IMR-90 (cell line): Measurements from ENCODE around the gene RAC2. TPM values are rescaled to one million over a fixed set of nuclear protein-coding genes. Genes with fewer than 3 reads are reported as not detected.

Experiments used
- ATAC-seq: fragments of 200-7000 bp; cut with Tn5 transposase; 2 replicates; pipeline ENCODE4 v1.9.1; 2020; ENCODE audit warnings: low read depth, mild to moderate bottlenecking, moderate library complexity
- BruUV-seq: library from RNA; stranded (reverse); fragments of 400-500 nt; replicated peaks from 2 replicates; lab custom pipeline; 2021; lab: Mats Ljungman, UMichigan
- CTCF ChIA-PET: fragments of 300-600 bp; formaldehyde crosslinking; extraction: SDS; loops from one replicate; lab custom pipeline; 2021; ENCODE audit warnings: antibody characterized with exemption; lab: Yijun Ruan, JAX
- POLR2A ChIA-PET: fragments of 300-600 bp; sonication (Branson Sonifier 250); formaldehyde crosslinking; loops from one replicate; lab custom pipeline; 2022; ENCODE audit warnings: antibody characterized with exemption; ENCODE audit not compliant: unreplicated experiment; lab: Charles Lee
- DNase-seq: peaks from one replicate; pipeline ENCODE4 v3.0.0; 2013
- H2AFZ ChIP-seq: replicated peaks from 2 replicates; pipeline ENCODE3; 2013; ENCODE audit warnings: low read length, mild to moderate bottlenecking; ENCODE audit not compliant: poor library complexity
- H2AK5ac ChIP-seq: 2 replicates; pipeline ENCODE4 v1.6.1; 2013; ENCODE audit warnings: low read depth, low read length, inconsistent platforms
- H2AK9ac ChIP-seq: replicated peaks from 2 replicates; pipeline ENCODE3; 2013; ENCODE audit warnings: mild to moderate bottlenecking, low read depth, low read length, moderate library complexity; ENCODE audit not compliant: poor library complexity
- H2BK120ac ChIP-seq: 2 replicates; pipeline ENCODE4 v1.6.1; 2013; ENCODE audit warnings: low read depth, low read length, inconsistent platforms
- H2BK15ac ChIP-seq: 3 replicates; pipeline ENCODE4 v1.6.1; 2013; ENCODE audit warnings: low read depth, low read length, inconsistent platforms
- H2BK20ac ChIP-seq: 2 replicates; pipeline ENCODE4 v1.6.1; 2013; ENCODE audit warnings: low read depth, mild to moderate bottlenecking, inconsistent platforms, low read length, moderate library complexity
- H2BK5ac ChIP-seq: 2 replicates; pipeline ENCODE4 v1.6.1; 2013; ENCODE audit warnings: mild to moderate bottlenecking, low read depth, low read length, inconsistent platforms; ENCODE audit not compliant: poor library complexity, severe bottlenecking
- H3K14ac ChIP-seq: replicated peaks from 2 replicates; pipeline ENCODE4 v1.6.1; 2013; ENCODE audit warnings: low read depth, low read length, inconsistent platforms
- H3K18ac ChIP-seq: 2 replicates; pipeline ENCODE4 v1.6.1; 2013; ENCODE audit warnings: low read depth, low read length, control low read depth
- H3K23ac ChIP-seq: 2 replicates; pipeline ENCODE4 v1.6.1; 2013; ENCODE audit warnings: low read depth, low read length, inconsistent platforms
- H3K27ac ChIP-seq: 2 replicates; pipeline ENCODE4 v1.5.1; 2013; ENCODE audit warnings: mild to moderate bottlenecking, control low read depth, low read length; ENCODE audit not compliant: insufficient read depth
- H3K27me3 ChIP-seq: 2 replicates; pipeline ENCODE4 v1.6.1; 2013; ENCODE audit warnings: low read length; ENCODE audit not compliant: control insufficient read depth, insufficient read depth
- H3K36me3 ChIP-seq: 2 replicates; pipeline ENCODE4 v1.6.1; 2013; ENCODE audit warnings: low read length, mixed read lengths; ENCODE audit not compliant: control insufficient read depth, insufficient read depth
- H3K4ac ChIP-seq: 2 replicates; pipeline ENCODE4 v1.6.1; 2013; ENCODE audit warnings: low read depth, low read length, inconsistent platforms
- H3K4me1 ChIP-seq: 2 replicates; pipeline ENCODE4 v1.6.1; 2013; ENCODE audit warnings: low read length, mixed read lengths; ENCODE audit not compliant: control insufficient read depth, insufficient read depth
- H3K4me2 ChIP-seq: 2 replicates; pipeline ENCODE4 v1.6.1; 2013; ENCODE audit warnings: low read depth, mild to moderate bottlenecking, control low read depth, low read length, moderate library complexity
- H3K4me3 ChIP-seq: 2 replicates; pipeline ENCODE4 v1.5.1; 2013; ENCODE audit warnings: low read depth, mild to moderate bottlenecking, control low read depth, low read length, moderate library complexity; ENCODE audit not compliant: insufficient read depth
- H3K56ac ChIP-seq: 2 replicates; pipeline ENCODE4 v1.6.1; 2013; ENCODE audit warnings: low read length, inconsistent platforms; ENCODE audit not compliant: insufficient read depth; ENCODE audit errors: extremely low read depth
- H3K79me1 ChIP-seq, 2 experiments: 2 replicates each; pipeline ENCODE4 v1.6.1; 2013; ENCODE audit warnings: low read length in 2 of 2, inconsistent platforms in 1 of 2, low read depth in 1 of 2
- H3K9ac ChIP-seq: 2 replicates; pipeline ENCODE4 v1.6.1; 2013; ENCODE audit warnings: low read depth, low read length, control low read depth
- H3K9me1 ChIP-seq: 2 replicates; pipeline ENCODE4 v1.6.1; 2013; ENCODE audit warnings: low read length, inconsistent platforms; ENCODE audit not compliant: insufficient read depth
- H3K9me3 ChIP-seq: 2 replicates; pipeline ENCODE4 v1.6.1; 2013; ENCODE audit warnings: low read length; ENCODE audit not compliant: control insufficient read depth, insufficient read depth
- H4K20me1 ChIP-seq: 2 replicates; pipeline ENCODE4 v1.6.1; 2013; ENCODE audit warnings: low read length, inconsistent platforms; ENCODE audit not compliant: insufficient read depth
- H4K5ac ChIP-seq: 2 replicates; pipeline ENCODE4 v1.6.1; 2013; ENCODE audit warnings: mild to moderate bottlenecking, low read depth, low read length, control low read depth
- H4K8ac ChIP-seq, 2 experiments: 2 replicates each; pipeline ENCODE4 v1.6.1; 2013; ENCODE audit warnings: low read depth in 2 of 2, low read length in 2 of 2, control low read depth in 1 of 2, inconsistent platforms in 1 of 2
- H4K91ac ChIP-seq: 2 replicates; pipeline ENCODE4 v1.6.1; 2013; ENCODE audit warnings: low read depth, low read length, inconsistent platforms; ENCODE audit not compliant: insufficient read depth
- WGBS, 2 experiments: methylation state at CpG; one replicate each; pipeline versions ENCODE4 v1.1.5 to v1.1.7; 2013; ENCODE audit warnings: missing lambda C conversion rate in 2 of 2; ENCODE audit not compliant: insufficient read length in 1 of 2; ENCODE audit errors: extremely low coverage in 2 of 2; 5-methylcytosine and 5-hydroxymethylcytosine counted together
- dilution Hi-C: fragments of 300-500 bp; cut with HindIII; formaldehyde crosslinking; loops from one replicate; pipeline ENCODE4 v1.14.3; 2018; ENCODE audit warnings: low sequenced_read_pairs; ENCODE audit not compliant: unreplicated experiment
- in situ Hi-C: fragments of 300-500 bp; cut with MboI; formaldehyde crosslinking; loops from 3 replicates; pipeline ENCODE4 v1.14.3; 2019; ENCODE audit warnings: low sequenced_read_pairs, inconsistent platforms, mixed read lengths
- intact Hi-C: fragments of 100-400 bp; cut with micrococcal nuclease; formaldehyde crosslinking; loops from 2 replicates; pipeline ENCODE4 v1.10.0; 2022
- polyA plus RNA-seq, 3 experiments: library from polyadenylated mRNA; depleted of rRNA; stranded (reverse); fragments of >200 nt; gene quantifications; 2 replicates each; pipeline ENCODE4 v1.2.3, GENCODE V29; 2012; ENCODE audit warnings: low replicate concordance in 1 of 3
- total RNA-seq: library from RNA; depleted of rRNA; stranded (reverse); fragments of >200 nt; gene quantifications from 2 replicates; pipeline ENCODE4 v1.2.3, GENCODE V29; 2012
- TF ChIP-seq, protein P1 (sequence below): conservative IDR thresholded peaks from 2 replicates; pipeline ENCODE4 v1.5.1; 2012; ENCODE audit warnings: mild to moderate bottlenecking, low read depth, low read length, improper control_type of control experiment

Gene RAC2
- total and polyA plus RNA-seq, 2 of the 4 experiments (the other 2 are of a cell fraction), result 10.0 to 72.3 TPM

DNA sequence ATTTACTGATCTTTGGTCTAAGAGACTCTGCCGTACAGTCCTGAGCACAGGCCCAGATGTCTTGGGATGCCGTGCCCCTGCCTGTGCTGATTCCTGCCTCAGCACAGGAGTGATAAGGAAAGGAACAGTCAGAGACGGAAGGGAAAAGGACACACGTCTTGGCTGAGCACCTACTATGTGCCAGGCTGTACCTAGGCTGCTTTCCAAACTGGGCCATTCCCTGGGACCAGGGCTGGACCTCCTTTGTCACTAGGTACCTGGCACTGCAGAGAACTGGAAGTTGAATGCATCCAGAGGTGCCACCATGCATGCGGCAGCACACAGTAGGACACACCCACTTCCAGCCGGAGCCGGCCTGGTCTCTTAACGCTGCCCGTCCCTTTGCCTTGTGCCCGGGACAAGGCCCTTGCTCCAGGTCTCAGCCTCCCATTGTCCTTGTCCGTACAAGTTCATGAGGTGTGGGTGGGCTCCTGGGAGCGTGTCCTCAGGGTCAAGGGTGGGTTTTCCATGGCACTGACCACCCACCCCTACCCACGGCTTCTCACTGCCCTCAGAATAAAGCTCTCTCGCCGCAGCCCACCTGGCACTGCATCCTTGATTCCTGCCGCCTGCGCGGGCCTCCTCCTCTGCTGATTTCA, 30.7 kb downstream of the RAC2 start:
- H2BK5ac ChIP-seq, result no peak overlapping the region
- no peak for DNase-seq
- no TSS peak for BruUV-seq

More for the DNA sequence above, 30.7 kb downstream of the RAC2 start:
- ChIA-PET POLR2A (no interaction called here), CTCF (no interaction called here)
- 70% methylated on average over 3 of the region's 18 CpGs; no CpG with 5 or more reads in 1 of the 2 experiments for WGBS, 2 experiments
- no peak overlapping the region for H3K4me2 ChIP-seq
- H4K5ac ChIP-seq, result no peak overlapping the region
- H2BK15ac ChIP-seq, result no peak overlapping the region
- H3K23ac ChIP-seq, result no peak overlapping the region
- no peak overlapping the region for H4K91ac ChIP-seq
- H3K27ac ChIP-seq, result no peak overlapping the region
- H3K18ac ChIP-seq, result no peak overlapping the region
- H3K9ac ChIP-seq, result no peak overlapping the region
- no peaks in the 10 kb centered on the region for H3K36me3 ChIP-seq
- H3K79me1 ChIP-seq, result no peaks in the 10 kb centered on the region
- H2AK9ac ChIP-seq, result no peak overlapping the region
- H2AK5ac ChIP-seq, result no peak overlapping the region
- H4K8ac ChIP-seq, result no peak overlapping the region
- H3K4ac ChIP-seq, result no peak overlapping the region
- H3K56ac ChIP-seq, result no peak overlapping the region
- peaks cover 72% of the 10 kb centered on the region for H3K27me3 ChIP-seq
- intact Hi-C loops (no loop called here), dilution Hi-C loops (no loop called here), in situ Hi-C loops (no loop called here)
- H3K9me3 ChIP-seq, result no peaks in the 10 kb centered on the region
- no peak overlapping the region for H3K4me3 ChIP-seq
- no peak overlapping the region for H2BK20ac ChIP-seq
- H2BK120ac ChIP-seq, result no peak overlapping the region
- peaks cover 4% of the 10 kb centered on the region; the same call in 1 of the 2 replicates for H3K4me1 ChIP-seq
- no peak overlapping the region for H2AFZ ChIP-seq
- TF ChIP-seq, protein P1, sequence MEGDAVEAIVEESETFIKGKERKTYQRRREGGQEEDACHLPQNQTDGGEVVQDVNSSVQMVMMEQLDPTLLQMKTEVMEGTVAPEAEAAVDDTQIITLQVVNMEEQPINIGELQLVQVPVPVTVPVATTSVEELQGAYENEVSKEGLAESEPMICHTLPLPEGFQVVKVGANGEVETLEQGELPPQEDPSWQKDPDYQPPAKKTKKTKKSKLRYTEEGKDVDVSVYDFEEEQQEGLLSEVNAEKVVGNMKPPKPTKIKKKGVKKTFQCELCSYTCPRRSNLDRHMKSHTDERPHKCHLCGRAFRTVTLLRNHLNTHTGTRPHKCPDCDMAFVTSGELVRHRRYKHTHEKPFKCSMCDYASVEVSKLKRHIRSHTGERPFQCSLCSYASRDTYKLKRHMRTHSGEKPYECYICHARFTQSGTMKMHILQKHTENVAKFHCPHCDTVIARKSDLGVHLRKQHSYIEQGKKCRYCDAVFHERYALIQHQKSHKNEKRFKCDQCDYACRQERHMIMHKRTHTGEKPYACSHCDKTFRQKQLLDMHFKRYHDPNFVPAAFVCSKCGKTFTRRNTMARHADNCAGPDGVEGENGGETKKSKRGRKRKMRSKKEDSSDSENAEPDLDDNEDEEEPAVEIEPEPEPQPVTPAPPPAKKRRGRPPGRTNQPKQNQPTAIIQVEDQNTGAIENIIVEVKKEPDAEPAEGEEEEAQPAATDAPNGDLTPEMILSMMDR, result no peak
- H3K14ac ChIP-seq, result no peak overlapping the region
- H3K9me1 ChIP-seq, result no peaks in the 10 kb centered on the region
- no peak for ATAC-seq
- H4K20me1 ChIP-seq, result no peaks in the 10 kb centered on the region
